SH-SY5Y (cell line): ENCODE results near the gene CHD9.
A peak's percentile ranks its signal among the peaks of the same experiment; 100 is the strongest.

Experiments used
- GATA2 ChIP-seq: IDR thresholded peaks from 2 replicates; pipeline ENCODE4 v1.6.1; 2011; ENCODE audit warnings: mild to moderate bottlenecking, low read depth, low read length
- GATA3 ChIP-seq: IDR thresholded peaks from 2 replicates; pipeline ENCODE4 v1.6.1; 2011; ENCODE audit warnings: low read depth, mild to moderate bottlenecking, low read length, moderate library complexity

The CHD9 gene

DNA sequence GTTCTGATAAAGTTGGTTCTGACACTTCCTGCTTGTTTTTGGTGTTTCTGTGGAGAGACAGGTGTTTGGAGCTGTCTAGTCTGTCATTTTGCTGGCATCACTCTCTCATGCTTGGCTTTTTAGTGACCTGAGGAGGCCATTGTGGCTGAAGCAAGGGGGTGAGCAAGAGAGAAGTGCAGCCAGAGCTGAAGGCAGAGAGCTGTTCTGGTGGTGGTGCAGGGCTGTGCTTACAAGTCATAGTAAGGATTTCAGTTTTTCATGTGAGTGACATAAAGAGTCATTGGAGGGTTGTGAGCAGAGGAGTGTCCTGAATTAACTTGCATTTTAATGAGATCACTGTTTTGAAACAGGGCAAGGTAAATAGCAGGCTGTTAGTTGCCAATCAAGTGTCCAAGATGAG, 97.5 kb downstream of the CHD9 start:
- no peak for TF ChIP-seq GATA2
- no peak for TF ChIP-seq GATA3

DNA sequence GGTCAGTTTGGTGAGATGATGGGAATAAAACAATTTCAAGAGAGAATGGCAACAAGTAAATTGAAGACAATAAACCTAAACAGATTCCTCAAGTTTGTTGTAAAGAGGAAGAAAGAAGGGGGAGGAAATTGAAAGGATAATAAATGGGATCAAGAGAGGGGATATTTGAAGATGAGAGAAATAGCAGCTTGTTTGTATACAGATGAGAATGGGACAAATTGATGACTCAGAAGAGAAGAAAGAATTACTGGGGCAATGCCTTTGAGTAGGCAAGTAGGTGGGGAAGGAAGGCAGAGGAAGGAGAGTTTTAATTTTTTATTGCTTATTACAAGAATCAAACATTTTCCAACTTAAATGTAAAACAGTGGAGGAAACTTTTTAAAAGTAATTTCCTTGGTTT, 98.3 kb downstream of the CHD9 start:
- no peak for TF ChIP-seq GATA3

DNA sequence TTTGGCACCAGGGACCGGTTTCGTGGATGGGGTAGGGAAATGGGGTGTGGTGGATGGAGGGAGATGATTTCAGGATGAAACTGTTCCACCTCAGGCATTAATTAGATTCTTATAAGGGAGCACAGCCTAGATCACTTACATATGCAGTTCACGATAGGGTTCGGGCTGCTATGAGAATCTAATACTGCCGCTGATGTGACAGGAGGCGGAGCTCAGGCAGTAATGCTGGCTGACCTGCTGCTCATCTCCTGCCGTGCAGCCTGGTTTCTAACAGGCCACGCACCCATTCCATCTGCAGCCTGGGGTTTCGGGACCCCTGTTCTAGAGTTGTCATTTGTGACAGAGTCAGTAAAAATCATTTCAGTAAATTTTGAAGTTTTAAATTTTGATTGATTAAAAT, 99.7 kb downstream of the CHD9 start:
- TF ChIP-seq GATA2 (no peak), GATA3 (no peak)

DNA sequence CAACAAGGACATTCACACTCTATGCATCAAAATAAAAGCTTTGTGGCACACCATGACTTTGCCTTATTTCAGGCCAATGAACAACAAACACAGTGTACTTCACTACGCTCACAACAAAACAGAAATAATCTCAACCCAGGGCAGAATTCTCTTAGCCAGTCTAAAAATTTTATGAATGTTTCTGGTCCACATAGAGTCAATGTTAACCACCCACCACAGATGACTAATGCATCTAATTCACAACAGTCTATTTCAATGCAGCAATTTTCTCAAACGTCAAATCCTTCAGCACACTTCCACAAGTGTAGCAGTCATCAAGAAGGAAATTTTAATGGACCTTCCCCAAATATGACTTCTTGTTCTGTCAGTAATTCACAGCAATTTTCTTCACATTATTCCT, 101.7 kb downstream of the CHD9 start:
- TF ChIP-seq GATA3: no peak
- no peak for TF ChIP-seq GATA2

DNA sequence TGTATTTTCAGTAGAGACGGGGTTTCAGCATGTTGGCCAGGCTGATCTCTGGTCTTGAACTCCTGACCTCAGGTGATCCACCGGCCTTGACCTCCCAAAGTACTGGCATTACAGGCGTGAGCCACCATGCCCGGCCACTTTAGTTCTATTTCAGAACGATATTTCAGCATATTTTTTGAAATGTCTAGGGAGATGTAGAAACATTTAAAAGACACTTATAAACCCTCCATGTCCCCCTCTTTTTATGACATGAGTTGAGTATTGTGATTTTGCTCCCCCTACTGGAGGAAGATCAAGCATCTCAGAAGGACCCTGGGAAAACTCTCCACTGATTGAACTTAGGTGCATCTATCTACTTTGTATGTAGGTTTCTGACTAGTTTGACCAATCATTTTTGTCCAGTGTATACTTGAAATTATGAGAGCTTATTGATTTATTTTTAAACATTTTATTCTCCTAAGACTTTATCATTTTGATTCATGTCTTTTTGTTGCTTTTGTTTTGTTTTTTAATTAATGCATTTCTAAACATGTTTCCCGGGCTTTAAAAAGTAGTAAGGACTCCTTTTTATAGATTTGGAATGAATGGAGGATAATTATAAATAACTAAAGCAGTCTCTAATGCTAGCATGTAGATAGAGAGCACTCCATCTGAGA, 105.1 kb downstream of the CHD9 start:
- TF ChIP-seq GATA2: no peak
- TF ChIP-seq GATA3: no peak

DNA sequence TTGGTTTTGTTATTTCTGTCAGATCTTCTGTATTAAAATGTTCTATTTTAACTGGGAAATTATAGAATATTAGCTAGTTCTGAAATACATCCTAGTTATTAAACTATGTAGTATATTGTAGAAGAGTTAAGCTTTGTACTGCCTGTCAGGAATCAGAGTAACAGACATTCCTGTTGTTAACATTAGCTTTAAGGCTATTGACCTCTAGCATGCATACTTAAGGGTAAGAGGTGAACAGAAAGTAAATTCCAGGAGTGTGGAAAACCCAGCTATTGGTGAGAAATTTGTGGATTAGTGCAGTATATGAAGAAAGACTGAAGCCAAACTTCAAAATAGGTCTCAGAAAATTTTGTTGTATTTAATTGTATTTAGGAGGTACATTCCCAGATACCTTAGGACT, 111.3 kb downstream of the CHD9 start:
- no peak for TF ChIP-seq GATA3
- TF ChIP-seq GATA2: no peak

DNA sequence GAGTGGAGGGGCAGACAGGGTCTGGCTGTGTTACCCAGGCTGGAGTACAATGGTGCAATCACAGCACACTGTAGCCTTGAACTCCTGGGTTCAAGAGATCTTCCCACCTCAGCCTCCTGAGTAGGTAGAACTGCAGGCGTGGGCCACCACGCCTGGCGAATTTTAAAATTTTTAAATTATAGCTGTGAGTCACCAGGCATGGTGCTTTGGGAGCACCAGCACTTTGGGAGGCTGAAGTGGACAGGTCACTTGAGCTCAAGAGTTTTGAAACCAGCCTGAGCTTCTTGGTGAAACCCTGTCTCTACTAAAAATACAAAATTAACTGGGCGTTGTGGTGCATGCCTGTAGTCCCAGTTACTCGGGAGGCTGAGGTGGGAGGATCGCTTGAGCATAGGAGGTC, 114.0 kb downstream of the CHD9 start:
- TF ChIP-seq GATA3 (no peak), GATA2 (no peak)

DNA sequence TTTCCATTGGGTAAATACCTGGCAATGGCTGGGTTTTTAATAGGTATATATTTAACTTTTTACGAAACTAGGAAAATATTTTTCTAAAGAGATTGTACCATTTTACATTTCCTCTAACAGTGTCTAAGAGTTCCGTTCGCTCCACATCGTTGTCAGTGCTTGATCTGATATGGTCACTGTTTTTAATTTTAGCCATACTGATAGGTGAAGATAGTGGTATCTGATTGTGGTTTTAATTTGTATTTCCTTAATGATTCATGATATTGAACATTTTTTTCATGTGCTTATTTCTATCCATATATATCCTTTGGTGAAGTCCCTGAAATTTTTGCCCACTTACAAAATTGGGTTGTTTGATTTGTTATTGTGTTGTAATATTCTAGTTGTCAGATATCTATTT, 117.7 kb downstream of the CHD9 start:
- TF ChIP-seq GATA3: peak; percentile 75
- no peak for TF ChIP-seq GATA2

DNA sequence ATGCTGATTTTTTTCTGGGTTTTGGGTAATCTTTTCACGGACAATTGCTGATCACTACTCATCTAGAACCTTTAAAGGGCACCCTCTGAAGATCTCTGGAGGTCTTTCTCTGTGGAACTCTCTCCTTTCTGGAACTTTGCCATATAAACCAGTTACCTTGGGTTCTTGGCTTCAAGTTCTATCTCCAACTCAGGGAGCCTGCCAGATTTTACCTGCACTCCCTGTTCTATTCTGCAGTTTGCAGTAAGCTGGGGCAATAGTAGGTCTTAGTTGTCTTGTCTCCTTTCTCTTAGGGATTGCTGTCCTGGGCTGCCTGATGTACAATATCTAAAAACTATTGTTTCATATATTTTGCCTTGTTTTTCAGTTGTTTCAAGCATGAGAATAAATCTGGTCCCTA, 120.3 kb downstream of the CHD9 start:
- TF ChIP-seq GATA2 (no peak), GATA3 (no peak)

DNA sequence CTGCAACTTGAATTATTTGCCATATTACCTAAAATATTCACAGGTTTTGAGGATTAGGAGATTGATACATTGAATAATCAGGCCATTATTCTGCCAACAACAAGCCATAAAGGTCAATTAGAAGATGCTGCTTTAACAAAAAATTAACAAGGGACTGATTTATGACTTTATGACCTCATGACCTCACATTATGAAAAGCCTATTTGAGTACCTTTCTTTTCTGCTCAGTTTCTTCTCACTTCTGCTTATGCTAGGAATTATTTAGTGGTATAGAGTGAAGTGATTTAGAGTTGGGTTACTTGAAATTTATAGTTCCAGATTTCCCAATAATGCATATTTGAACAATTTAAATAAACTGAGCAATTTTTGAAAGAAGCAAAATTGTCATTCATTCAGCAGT, 121.6 kb downstream of the CHD9 start:
- TF ChIP-seq GATA2: no peak
- no peak for TF ChIP-seq GATA3

DNA sequence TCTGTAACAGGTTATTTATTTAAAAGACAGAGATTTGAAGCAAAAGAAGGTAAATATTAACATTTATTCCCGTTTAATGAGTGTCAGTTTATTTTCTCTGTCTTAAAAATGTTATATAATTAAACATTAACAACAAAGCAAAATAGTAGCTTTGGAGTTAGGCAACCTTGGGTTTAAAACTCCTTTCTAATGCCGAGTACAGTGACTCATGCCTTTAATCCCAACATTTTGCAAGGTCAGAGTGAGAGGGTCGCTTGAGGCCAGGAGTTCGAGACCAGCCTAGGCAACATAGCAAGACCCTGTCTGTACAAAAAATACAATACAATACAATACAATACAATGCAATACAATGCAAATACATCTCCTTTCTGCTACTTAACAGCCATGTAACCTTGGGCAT, 128.7 kb downstream of the CHD9 start:
- TF ChIP-seq GATA3: no peak
- no peak for TF ChIP-seq GATA2

DNA sequence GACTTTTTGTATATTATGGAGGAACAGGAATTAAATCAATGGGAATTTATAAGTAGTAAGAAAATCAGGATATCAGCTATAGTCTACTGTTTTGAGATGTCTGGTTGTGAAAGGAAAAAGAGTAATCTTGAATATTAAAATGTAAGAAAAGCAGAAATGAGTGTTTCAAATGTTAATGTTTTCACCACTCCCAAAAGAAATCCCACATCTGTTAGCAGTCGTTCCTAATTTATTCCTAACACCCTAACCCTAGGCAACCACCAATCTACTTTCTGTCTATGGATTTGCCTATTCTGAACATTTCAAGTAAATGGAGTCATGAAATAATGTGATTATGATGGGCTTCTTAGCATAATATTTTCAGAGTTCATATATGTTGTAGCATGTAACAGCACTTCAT, 133.0 kb downstream of the CHD9 start:
- no peak for TF ChIP-seq GATA3
- no peak for TF ChIP-seq GATA2

DNA sequence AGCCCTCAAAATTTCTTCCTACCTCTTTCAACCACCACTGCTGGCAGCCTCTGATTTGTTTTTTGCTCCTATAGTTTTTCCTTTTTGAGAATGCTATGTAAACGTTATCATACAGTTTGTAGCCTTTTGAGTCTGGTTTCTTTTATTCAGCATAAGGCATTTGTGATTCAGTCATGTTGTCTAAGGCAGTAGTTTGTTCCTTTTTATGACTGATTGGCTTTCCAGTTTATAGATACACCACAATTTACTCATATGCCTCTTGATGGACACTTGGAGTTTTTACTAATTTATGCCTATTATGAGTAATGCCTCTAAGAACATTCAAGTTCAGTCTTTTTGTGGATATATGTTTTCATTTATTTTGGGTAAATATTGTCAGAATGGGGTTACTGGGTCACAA, 136.6 kb downstream of the CHD9 start:
- TF ChIP-seq GATA2 (no peak), GATA3 (no peak)

DNA sequence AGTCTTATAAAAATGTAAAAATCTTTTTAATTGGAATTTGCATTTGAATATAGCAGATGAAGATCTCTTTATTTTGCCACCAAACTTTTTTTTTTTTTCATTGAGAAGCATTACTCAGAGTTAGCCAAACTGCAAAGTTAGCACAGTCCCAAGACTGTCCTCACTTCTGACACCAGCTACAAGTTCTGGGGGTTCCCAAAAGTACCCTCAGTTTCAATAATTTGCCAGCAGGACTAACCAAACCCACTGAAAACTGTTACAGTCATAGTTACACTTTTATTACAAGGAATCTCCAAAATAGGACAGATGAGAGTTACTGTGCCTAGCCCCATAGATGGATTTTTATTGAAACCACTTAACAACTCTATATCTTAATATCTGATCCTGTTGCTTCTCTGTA, 144.1 kb downstream of the CHD9 start:
- TF ChIP-seq GATA3: no peak
- TF ChIP-seq GATA2: no peak

DNA sequence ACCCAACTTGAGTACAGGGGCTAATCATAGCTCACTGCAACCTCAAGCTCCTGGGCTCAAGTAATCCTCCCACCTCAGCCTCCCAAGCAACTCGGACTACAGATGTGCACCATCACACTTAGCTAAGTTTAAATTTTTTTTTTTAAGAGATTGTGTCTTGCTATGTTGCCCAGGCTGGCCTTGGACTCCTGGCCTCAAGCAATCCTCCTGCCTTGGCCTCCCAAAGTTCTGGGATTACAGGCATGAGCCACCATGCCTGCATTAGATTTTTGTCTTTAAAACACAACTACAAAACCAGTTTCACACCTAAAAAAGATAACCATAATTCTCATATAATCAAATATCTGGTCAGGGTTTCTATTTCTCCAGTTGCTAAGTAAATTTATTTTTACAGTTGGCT, 147.1 kb downstream of the CHD9 start:
- TF ChIP-seq GATA2 (no peak), GATA3 (no peak)

DNA sequence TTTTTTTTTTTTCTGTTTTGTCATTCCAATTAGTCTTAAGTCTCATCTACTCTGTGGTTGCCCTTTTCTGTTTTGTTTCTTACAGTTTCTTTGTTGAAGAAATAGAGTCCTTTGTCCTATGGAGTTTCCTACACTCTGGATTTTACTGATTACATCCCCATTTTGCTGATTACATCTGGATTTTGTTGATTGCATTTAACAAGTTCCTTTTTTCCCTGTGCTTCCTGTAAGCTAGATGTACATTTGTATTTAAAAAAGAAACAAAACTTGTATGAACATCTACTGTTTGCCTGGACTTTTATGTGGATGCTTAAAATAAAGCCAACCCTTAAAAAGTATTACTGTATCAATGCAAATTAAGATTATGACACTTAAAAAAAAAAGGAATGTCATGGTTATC, 147.6 kb downstream of the CHD9 start:
- no peak for TF ChIP-seq GATA3
